ENCODE results near the gene LPAR1.
"Not testable (repeated sequence)": the region's sequence is repeated elsewhere in the genome, so short reads cannot be mapped to it uniquely, and the experiment has no call there.

- TF ChIP-seq, protein P1, sequence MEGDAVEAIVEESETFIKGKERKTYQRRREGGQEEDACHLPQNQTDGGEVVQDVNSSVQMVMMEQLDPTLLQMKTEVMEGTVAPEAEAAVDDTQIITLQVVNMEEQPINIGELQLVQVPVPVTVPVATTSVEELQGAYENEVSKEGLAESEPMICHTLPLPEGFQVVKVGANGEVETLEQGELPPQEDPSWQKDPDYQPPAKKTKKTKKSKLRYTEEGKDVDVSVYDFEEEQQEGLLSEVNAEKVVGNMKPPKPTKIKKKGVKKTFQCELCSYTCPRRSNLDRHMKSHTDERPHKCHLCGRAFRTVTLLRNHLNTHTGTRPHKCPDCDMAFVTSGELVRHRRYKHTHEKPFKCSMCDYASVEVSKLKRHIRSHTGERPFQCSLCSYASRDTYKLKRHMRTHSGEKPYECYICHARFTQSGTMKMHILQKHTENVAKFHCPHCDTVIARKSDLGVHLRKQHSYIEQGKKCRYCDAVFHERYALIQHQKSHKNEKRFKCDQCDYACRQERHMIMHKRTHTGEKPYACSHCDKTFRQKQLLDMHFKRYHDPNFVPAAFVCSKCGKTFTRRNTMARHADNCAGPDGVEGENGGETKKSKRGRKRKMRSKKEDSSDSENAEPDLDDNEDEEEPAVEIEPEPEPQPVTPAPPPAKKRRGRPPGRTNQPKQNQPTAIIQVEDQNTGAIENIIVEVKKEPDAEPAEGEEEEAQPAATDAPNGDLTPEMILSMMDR (IDR thresholded peaks at IDR 0.05 in 2 of 3, conservative IDR thresholded peaks at IDR 0.05 in 1 of 3; ENCODE audit: control insufficient read depth in 2 of 3, extremely low read depth in 1 of 3, insufficient read depth in 1 of 3, low read depth in 3 of 3, low read length in 3 of 3): not testable (repeated sequence)
- TF ChIP-seq NBN (IDR thresholded peaks at IDR 0.05); ATF3 (IDR thresholded peaks at IDR 0.05; ENCODE audit: borderline replicate concordance, extremely low read depth, low read depth, low read length); TAF1 (IDR thresholded peaks at IDR 0.05; ENCODE audit: borderline replicate concordance, low read depth, low read length); SREBF1 (IDR thresholded peaks at IDR 0.05; ENCODE audit: low read length); IRF3 (IDR thresholded peaks at IDR 0.05); ZBTB40 (IDR thresholded peaks at IDR 0.05; ENCODE audit: borderline replicate concordance); SMC3 (IDR thresholded peaks at IDR 0.05; ENCODE audit: borderline replicate concordance, low read length); MYC (IDR thresholded peaks at IDR 0.05; ENCODE audit: insufficient read depth, insufficient read length, insufficient replicate concordance, low read length, severe bottlenecking); EZH2 (IDR thresholded peaks at IDR 0.05; ENCODE audit: borderline replicate concordance, control insufficient read depth, low read depth, low read length): not testable (repeated sequence)
Observed at GRCh38 chr9:110861370-110862110, 176.7 kb downstream of the LPAR1 start.

All from GM12878 (cell line).